ENCODE data around the gene MEIOB.

DNA sequence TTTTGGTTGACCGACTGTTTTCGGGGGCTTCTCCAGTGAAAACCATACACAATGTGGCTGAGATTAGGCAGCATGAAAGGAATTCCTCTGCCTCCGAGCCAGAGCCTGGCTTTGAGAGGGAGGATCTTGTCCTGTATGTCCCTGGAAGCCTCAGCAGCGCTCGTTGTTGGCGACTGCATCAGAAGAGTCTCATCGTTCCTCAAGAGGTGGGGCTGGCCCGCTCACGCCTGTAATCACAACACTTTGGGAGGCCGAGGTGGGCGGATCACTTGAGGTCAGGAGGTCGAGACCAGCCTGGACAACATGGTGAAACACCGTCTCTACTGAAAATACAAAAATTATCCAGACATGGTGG is 31.2 kb upstream of the MEIOB start:
- TF ChIP-seq, protein P1, sequence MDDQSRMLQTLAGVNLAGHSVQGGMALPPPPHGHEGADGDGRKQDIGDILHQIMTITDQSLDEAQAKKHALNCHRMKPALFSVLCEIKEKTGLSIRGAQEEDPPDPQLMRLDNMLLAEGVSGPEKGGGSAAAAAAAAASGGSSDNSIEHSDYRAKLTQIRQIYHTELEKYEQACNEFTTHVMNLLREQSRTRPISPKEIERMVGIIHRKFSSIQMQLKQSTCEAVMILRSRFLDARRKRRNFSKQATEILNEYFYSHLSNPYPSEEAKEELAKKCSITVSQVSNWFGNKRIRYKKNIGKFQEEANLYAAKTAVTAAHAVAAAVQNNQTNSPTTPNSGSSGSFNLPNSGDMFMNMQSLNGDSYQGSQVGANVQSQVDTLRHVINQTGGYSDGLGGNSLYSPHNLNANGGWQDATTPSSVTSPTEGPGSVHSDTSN (IDR thresholded peaks at IDR 0.05) = no peak
- TF ChIP-seq NRF1 (IDR thresholded peaks at IDR 0.05; ENCODE audit: low read depth, low read length) (no peak), CTCF (IDR thresholded peaks at IDR 0.05) (no peak), SMC3 (IDR thresholded peaks at IDR 0.05; ENCODE audit: low read depth, low read length) (no peak), EZH2phosphoT487 (IDR thresholded peaks at IDR 0.05; ENCODE audit: borderline replicate concordance, low read depth) (no peak), MAX (IDR thresholded peaks at IDR 0.05; ENCODE audit: low read depth) (no peak)

Measured in SK-N-SH (cell line).